K562 (cell line): ENCODE data around the gene SLC38A8. TPM values are rescaled to one million over a fixed set of nuclear protein-coding genes. Genes with fewer than 3 reads are reported as not detected.

Source experiments
- ADNP ChIP-seq: fragments of 200-800 bp; sonication (Bioruptor generic); IDR thresholded peaks from 2 replicates; pipeline ENCODE4 v1.6.1; 2016; ENCODE audit warnings: missing genetic modification characterization, missing compliant biosample characterization
- BACH1 ChIP-seq: fragments of 200-800 bp; sonication (Bioruptor generic); IDR thresholded peaks from 2 replicates; pipeline ENCODE4 v1.6.1; 2016; ENCODE audit warnings: missing genetic modification characterization, missing compliant biosample characterization
- BHLHE40 ChIP-seq: IDR thresholded peaks from 2 replicates; pipeline ENCODE4 v1.6.1; 2011; ENCODE audit warnings: low read length, improper control_type of control experiment
- CBFA2T3 ChIP-seq: fragments of 450-650 bp; IDR thresholded peaks from 2 replicates; pipeline ENCODE4 v1.6.1; 2017
- CC2D1A ChIP-seq: fragments of 450-650 bp; IDR thresholded peaks from 2 replicates; pipeline ENCODE4 v1.6.1; 2017; ENCODE audit warnings: mild to moderate bottlenecking
- DDX20 ChIP-seq: fragments of 450-650 bp; IDR thresholded peaks from 2 replicates; pipeline ENCODE4 v1.6.1; 2016; ENCODE audit warnings: missing genetic modification characterization, low read depth, mild to moderate bottlenecking, missing compliant biosample characterization, moderate library complexity
- FOSL1 ChIP-seq: fragments of 200-800 bp; sonication (Bioruptor generic); conservative IDR thresholded peaks from 2 replicates; pipeline ENCODE4 v1.6.1; 2016; ENCODE audit warnings: missing genetic modification characterization, missing compliant biosample characterization
- HNRNPK ChIP-seq: fragments of 200-400 bp; formaldehyde crosslinking; IDR thresholded peaks from one replicate; pipeline ENCODE4 v1.6.1; 2018; ENCODE audit warnings: mild to moderate bottlenecking, low read depth, low read length; ENCODE audit not compliant: poor library complexity, severe bottlenecking
- MAFG ChIP-seq: fragments of 450-650 bp; conservative IDR thresholded peaks from 2 replicates; pipeline ENCODE4 v1.6.1; 2016; ENCODE audit warnings: missing genetic modification characterization, missing compliant biosample characterization
- MAFK ChIP-seq: IDR thresholded peaks from 2 replicates; pipeline ENCODE4 v1.6.1; 2011; ENCODE audit warnings: low read length, improper control_type of control experiment
- NBN ChIP-seq: fragments of 450-650 bp; IDR thresholded peaks from 2 replicates; pipeline ENCODE4 v1.6.1; 2016; ENCODE audit warnings: low read depth, mild to moderate bottlenecking
- NCOR1 ChIP-seq: fragments of 450-650 bp; IDR thresholded peaks from 2 replicates; pipeline ENCODE4 v1.6.1; 2016; ENCODE audit warnings: mild to moderate bottlenecking, moderate library complexity
- NFE2 ChIP-seq: IDR thresholded peaks from 2 replicates; pipeline ENCODE4 v1.6.1; 2014; ENCODE audit warnings: antibody characterized with exemption, low read depth
- NRF1 ChIP-seq, 2 experiments: fragments of 450-650 bp; IDR thresholded peaks in 1 of 2; conservative IDR thresholded peaks in 1 of 2; 2 replicates each; pipeline ENCODE4 v1.6.1; 2014; ENCODE audit warnings: mild to moderate bottlenecking in 2 of 2
- PHTF2 ChIP-seq: fragments of 250-450 bp; sonication (Bioruptor Pico); IDR thresholded peaks from 2 replicates; pipeline ENCODE4 v1.5.0; 2021; ENCODE audit warnings: mild to moderate bottlenecking
- SRSF9 ChIP-seq: fragments of 200-400 bp; formaldehyde crosslinking; IDR thresholded peaks from 2 replicates; pipeline ENCODE4 v1.6.1; 2017; ENCODE audit warnings: low read depth, low read length, borderline replicate concordance
- TCF7 ChIP-seq: sonication (generic); IDR thresholded peaks from 2 replicates; pipeline ENCODE4 v1.6.1; 2016; ENCODE audit warnings: antibody characterized with exemption, borderline replicate concordance
- TEAD1 ChIP-seq, 2 experiments: fragments of 450-650 bp in 1 of 2; sonication (generic) in 1 of 2; formaldehyde crosslinking; IDR thresholded peaks; 2 replicates each; pipeline versions ENCODE4 v1.4.0 to v1.8.0; 2020 to 2022; ENCODE audit warnings: mild to moderate bottlenecking in 2 of 2, missing genetic modification reagents in 1 of 2
- XRCC3 ChIP-seq: fragments of 450-650 bp; IDR thresholded peaks from 2 replicates; pipeline ENCODE4 v1.6.1; 2017; ENCODE audit warnings: mild to moderate bottlenecking, moderate library complexity
- ZFPM2 ChIP-seq: fragments of 250-450 bp; sonication (Bioruptor Pico); IDR thresholded peaks from 2 replicates; pipeline ENCODE4 v1.5.1; 2022; ENCODE audit warnings: mild to moderate bottlenecking
- ZNF316 ChIP-seq: fragments of 450-650 bp; IDR thresholded peaks from 2 replicates; pipeline ENCODE4 v1.6.1; 2016
- ZNF696 ChIP-seq: fragments of 250-450 bp; sonication (Bioruptor Pico); conservative IDR thresholded peaks from 2 replicates; pipeline ENCODE4 v1.4.0; 2020; ENCODE audit warnings: mild to moderate bottlenecking, moderate library complexity
- ZNF766 ChIP-seq: fragments of 200-800 bp; sonication (Bioruptor generic); conservative IDR thresholded peaks from 2 replicates; pipeline ENCODE4 v1.6.1; 2016; ENCODE audit warnings: missing genetic modification characterization, missing compliant biosample characterization
- ZSCAN29 ChIP-seq: fragments of 450-650 bp; IDR thresholded peaks from 2 replicates; pipeline ENCODE4 v1.6.1; 2017
- polyA plus RNA-seq, 8 experiments: library from polyadenylated mRNA; depleted of rRNA in 4 of 8; stranded (reverse) in 5 of 8; unstranded in 3 of 8; fragments of >200 nt; fragmentation: Nextera tagmentation in 2 of 8; fragmentation: Illumina TruSeq in 1 of 8; extraction: Ambion mirVana in 2 of 8; extraction: Trizol in 1 of 8; gene quantifications; 2 replicates each; pipeline versions ENCODE4 v1.2.1 to v1.2.3, GENCODE V29; 2011 to 2014; ENCODE audit warnings: inconsistent platforms in 1 of 8, missing spikeins in 1 of 8
- total RNA-seq, 7 experiments: library from RNA; depleted of rRNA in 6 of 7; stranded (reverse); fragments of >200 nt in 6 of 7; fragmentation: Illumina TruSeq in 2 of 7; extraction: Trizol in 2 of 7; gene quantifications; 2 replicates each; pipeline versions ENCODE4 v1.2.1 to v1.2.3, GENCODE V29; 2011 to 2021; ENCODE audit warnings: low replicate concordance in 1 of 7
- TF ChIP-seq, protein P1 (sequence below): fragments of 450-650 bp; IDR thresholded peaks from 2 replicates; pipeline ENCODE4 v1.6.1; 2017; ENCODE audit warnings: antibody characterized with exemption
- TF ChIP-seq, protein P2 (sequence below): fragments of 250-450 bp; sonication (Bioruptor Pico); IDR thresholded peaks from 2 replicates; pipeline ENCODE4 v1.5.0; 2021
- TF ChIP-seq, protein P3 (sequence below): fragments of 450-650 bp; IDR thresholded peaks from 2 replicates; pipeline ENCODE4 v1.6.1; 2016; ENCODE audit warnings: low read depth, mild to moderate bottlenecking, moderate library complexity
- TF ChIP-seq, protein P4 (sequence below): sonication (generic); formaldehyde crosslinking; IDR thresholded peaks from 2 replicates; pipeline ENCODE4 v1.8.0; 2022; ENCODE audit warnings: mild to moderate bottlenecking, missing genetic modification reagents

The SLC38A8 gene
- total and polyA plus RNA-seq, 9 of the 15 experiments (the other 6 are each of a cell fraction or from before 2014, with no cell fraction given) = 0.28 TPM; not detected in 8

DNA sequence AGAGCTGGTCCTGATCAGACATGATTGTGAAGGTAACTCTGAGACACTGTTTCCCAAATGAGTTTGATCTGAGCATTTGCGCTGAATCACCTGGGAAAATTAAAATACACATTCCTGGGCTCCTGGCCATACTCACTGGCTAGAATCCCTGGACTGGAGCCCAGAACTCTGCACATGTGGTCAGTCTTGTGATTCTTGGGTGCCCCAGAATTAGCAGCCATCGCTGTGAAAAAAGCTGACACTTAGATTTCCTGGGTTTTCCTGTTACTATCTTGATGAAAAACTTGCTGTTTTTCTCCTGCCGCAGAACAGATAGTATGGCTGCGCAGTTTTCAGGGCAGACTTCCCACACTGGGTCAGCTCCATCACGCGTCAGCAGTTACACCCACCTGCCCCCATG, 50.0 kb downstream of the SLC38A8 start (continued):
- TF ChIP-seq, protein P1, sequence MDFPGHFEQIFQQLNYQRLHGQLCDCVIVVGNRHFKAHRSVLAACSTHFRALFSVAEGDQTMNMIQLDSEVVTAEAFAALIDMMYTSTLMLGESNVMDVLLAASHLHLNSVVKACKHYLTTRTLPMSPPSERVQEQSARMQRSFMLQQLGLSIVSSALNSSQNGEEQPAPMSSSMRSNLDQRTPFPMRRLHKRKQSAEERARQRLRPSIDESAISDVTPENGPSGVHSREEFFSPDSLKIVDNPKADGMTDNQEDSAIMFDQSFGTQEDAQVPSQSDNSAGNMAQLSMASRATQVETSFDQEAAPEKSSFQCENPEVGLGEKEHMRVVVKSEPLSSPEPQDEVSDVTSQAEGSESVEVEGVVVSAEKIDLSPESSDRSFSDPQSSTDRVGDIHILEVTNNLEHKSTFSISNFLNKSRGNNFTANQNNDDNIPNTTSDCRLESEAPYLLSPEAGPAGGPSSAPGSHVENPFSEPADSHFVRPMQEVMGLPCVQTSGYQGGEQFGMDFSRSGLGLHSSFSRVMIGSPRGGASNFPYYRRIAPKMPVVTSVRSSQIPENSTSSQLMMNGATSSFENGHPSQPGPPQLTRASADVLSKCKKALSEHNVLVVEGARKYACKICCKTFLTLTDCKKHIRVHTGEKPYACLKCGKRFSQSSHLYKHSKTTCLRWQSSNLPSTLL = no peak
- peak; percentile 86 for TF ChIP-seq ADNP (tag)
- TF ChIP-seq, protein P2, sequence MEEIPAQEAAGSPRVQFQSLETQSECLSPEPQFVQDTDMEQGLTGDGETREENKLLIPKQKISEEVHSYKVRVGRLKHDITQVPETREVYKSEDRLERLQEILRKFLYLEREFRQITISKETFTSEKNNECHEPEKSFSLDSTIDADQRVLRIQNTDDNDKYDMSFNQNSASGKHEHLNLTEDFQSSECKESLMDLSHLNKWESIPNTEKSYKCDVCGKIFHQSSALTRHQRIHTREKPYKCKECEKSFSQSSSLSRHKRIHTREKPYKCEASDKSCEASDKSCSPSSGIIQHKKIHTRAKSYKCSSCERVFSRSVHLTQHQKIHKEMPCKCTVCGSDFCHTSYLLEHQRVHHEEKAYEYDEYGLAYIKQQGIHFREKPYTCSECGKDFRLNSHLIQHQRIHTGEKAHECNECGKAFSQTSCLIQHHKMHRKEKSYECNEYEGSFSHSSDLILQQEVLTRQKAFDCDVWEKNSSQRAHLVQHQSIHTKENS = no peak
- peak; percentile 88 for TF ChIP-seq ZNF316
- TF ChIP-seq NCOR1 = no peak
- TF ChIP-seq BHLHE40 = 0 out of 2 replicates have a peak, but pooled peaks have one; percentile 35
- TF ChIP-seq NFE2 = peak; percentile 55
- TF ChIP-seq PHTF2 (CRISPR knock-in tag) = no peak
- 0 out of 4 replicates have a peak, but pooled peaks of 1 of the 2 experiments have one; percentile 13 for TF ChIP-seq TEAD1 (CRISPR knock-in tag; IDR thresholded peaks at IDR 0.05)
- TF ChIP-seq, protein P3, sequence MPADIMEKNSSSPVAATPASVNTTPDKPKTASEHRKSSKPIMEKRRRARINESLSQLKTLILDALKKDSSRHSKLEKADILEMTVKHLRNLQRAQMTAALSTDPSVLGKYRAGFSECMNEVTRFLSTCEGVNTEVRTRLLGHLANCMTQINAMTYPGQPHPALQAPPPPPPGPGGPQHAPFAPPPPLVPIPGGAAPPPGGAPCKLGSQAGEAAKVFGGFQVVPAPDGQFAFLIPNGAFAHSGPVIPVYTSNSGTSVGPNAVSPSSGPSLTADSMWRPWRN = no peak
- no peak for TF ChIP-seq ZNF766 (CRISPR knock-in tag)
- peak; percentile 47 for TF ChIP-seq FOSL1 (tag)
- no peak for TF ChIP-seq XRCC3
- peak; percentile 82; the same call in 1 of the 2 replicates for TF ChIP-seq BACH1
- TF ChIP-seq CBFA2T3 = peak; percentile 70
- no peak for TF ChIP-seq NBN
- no peak for TF ChIP-seq HNRNPK
- peak; percentile 95 for TF ChIP-seq MAFG (tag)
- TF ChIP-seq DDX20 = no peak
- TF ChIP-seq SRSF9 = no peak
- peak; percentile 48 to 51; a peak in 3 of 4 replicates for TF ChIP-seq NRF1 (conservative IDR thresholded peaks at IDR 0.05 in 1 of 2, IDR thresholded peaks at IDR 0.05 in 1 of 2)
- peak; percentile 64 for TF ChIP-seq MAFK
- TF ChIP-seq CC2D1A = no peak
- no peak for TF ChIP-seq ZFPM2 (CRISPR knock-in tag)
- no peak for TF ChIP-seq ZNF696 (CRISPR knock-in tag)
- no peak for TF ChIP-seq ZSCAN29
- TF ChIP-seq, protein P4, sequence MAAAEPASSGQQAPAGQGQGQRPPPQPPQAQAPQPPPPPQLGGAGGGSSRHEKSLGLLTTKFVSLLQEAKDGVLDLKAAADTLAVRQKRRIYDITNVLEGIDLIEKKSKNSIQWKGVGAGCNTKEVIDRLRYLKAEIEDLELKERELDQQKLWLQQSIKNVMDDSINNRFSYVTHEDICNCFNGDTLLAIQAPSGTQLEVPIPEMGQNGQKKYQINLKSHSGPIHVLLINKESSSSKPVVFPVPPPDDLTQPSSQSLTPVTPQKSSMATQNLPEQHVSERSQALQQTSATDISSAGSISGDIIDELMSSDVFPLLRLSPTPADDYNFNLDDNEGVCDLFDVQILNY (CRISPR knock-in tag) = no peak
- no peak for TF ChIP-seq TCF7
